ENCODE data around the gene MEIKIN. TPM values are rescaled to one million over a fixed set of nuclear protein-coding genes. Genes with fewer than 3 reads are reported as not detected.

The MEIKIN gene
- total and polyA plus RNA-seq, 2 of the 8 experiments (the other 6 are each of a cell fraction or from before 2014, with no cell fraction given): not detected

DNA sequence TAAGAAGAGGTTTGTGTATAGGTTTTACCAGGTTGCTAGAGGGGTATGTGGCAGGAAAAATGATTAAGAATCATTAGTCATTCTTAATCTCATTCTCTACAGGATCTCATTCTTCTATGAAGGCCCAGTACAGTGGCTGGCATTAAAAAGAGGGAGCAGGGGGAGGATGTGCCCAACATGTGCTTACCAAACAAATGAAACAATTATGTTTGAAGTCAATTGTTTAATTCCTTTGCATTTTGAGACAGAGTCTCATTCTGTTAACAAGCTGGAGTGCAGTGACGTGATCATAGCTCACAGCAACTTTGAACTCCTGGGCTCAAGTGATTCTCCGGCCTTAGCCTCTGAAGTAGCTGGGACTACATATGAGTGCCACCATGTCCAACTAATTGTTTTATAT is 171.7 kb downstream of the MEIKIN start (continued):
- TF ChIP-seq USF2 (IDR thresholded peaks at IDR 0.05; ENCODE audit: low read length): no peak
- TF ChIP-seq GABPA (IDR thresholded peaks at IDR 0.05; ENCODE audit: borderline replicate concordance, insufficient read depth, low read length): no peak
- TF ChIP-seq RBBP5 (IDR thresholded peaks at IDR 0.05; ENCODE audit: borderline replicate concordance, low read depth, low read length): no peak
- no peak for TF ChIP-seq TAF1 (IDR thresholded peaks at IDR 0.05; ENCODE audit: low read depth, low read length)
